ENCODE measurements around the gene DEFB113.

The DEFB113 gene

GRCh38 chr6:49939993-49940498, 29.4 kb downstream of the DEFB113 start:
- no peak for DNase-seq (ENCODE audit: low read depth)
- no peak for TF ChIP-seq POLR2A (IDR thresholded peaks at IDR 0.05; ENCODE audit: extremely low read depth, insufficient read length)
- TF ChIP-seq MYC (IDR thresholded peaks at IDR 0.05; ENCODE audit: low read depth, low read length), result no peak
- TF ChIP-seq, protein P1, sequence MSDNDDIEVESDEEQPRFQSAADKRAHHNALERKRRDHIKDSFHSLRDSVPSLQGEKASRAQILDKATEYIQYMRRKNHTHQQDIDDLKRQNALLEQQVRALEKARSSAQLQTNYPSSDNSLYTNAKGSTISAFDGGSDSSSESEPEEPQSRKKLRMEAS (IDR thresholded peaks at IDR 0.05; ENCODE audit: low read depth, low read length), result no peak
- no peak for TF ChIP-seq CTCF (IDR thresholded peaks at IDR 0.05; ENCODE audit: low read depth, low read length)
- no peak overlapping the region for H3K4me3 ChIP-seq (ENCODE audit: low read depth, low read length)

GRCh38 chr6:49937811-49938210, 31.6 kb downstream of the DEFB113 start:
- TF ChIP-seq MYC (IDR thresholded peaks at IDR 0.05; ENCODE audit: low read depth, low read length), result no peak
- TF ChIP-seq POLR2A (IDR thresholded peaks at IDR 0.05; ENCODE audit: extremely low read depth, insufficient read length), result no peak
- TF ChIP-seq CTCF (IDR thresholded peaks at IDR 0.05; ENCODE audit: low read depth, low read length), result no peak
- TF ChIP-seq, protein P1 (IDR thresholded peaks at IDR 0.05; ENCODE audit: low read depth, low read length), result no peak
- no peak overlapping the region for H3K4me3 ChIP-seq (ENCODE audit: low read depth, low read length)
- no peak for DNase-seq (ENCODE audit: low read depth)

GRCh38 chr6:49937017-49937416, 32.4 kb downstream of the DEFB113 start:
- H3K4me3 ChIP-seq (ENCODE audit: low read depth, low read length), result no peak overlapping the region
- DNase-seq (ENCODE audit: low read depth), result no peak
- TF ChIP-seq, protein P1 (IDR thresholded peaks at IDR 0.05; ENCODE audit: low read depth, low read length), result no peak
- TF ChIP-seq MYC (IDR thresholded peaks at IDR 0.05; ENCODE audit: low read depth, low read length) (no peak), CTCF (IDR thresholded peaks at IDR 0.05; ENCODE audit: low read depth, low read length) (no peak), POLR2A (IDR thresholded peaks at IDR 0.05; ENCODE audit: extremely low read depth, insufficient read length) (no peak)

- DNase-seq (ENCODE audit: low read depth), result no peak
- H3K4me3 ChIP-seq (ENCODE audit: low read depth, low read length), result no peak overlapping the region
- TF ChIP-seq MYC (IDR thresholded peaks at IDR 0.05; ENCODE audit: low read depth, low read length) (no peak), CTCF (IDR thresholded peaks at IDR 0.05; ENCODE audit: low read depth, low read length) (no peak), POLR2A (IDR thresholded peaks at IDR 0.05; ENCODE audit: extremely low read depth, insufficient read length) (no peak)
- TF ChIP-seq, protein P1 (IDR thresholded peaks at IDR 0.05; ENCODE audit: low read depth, low read length), result no peak
These were observed 34.0 kb downstream of the DEFB113 start for GRCh38 chr6:49935387-49935786.

DNA sequence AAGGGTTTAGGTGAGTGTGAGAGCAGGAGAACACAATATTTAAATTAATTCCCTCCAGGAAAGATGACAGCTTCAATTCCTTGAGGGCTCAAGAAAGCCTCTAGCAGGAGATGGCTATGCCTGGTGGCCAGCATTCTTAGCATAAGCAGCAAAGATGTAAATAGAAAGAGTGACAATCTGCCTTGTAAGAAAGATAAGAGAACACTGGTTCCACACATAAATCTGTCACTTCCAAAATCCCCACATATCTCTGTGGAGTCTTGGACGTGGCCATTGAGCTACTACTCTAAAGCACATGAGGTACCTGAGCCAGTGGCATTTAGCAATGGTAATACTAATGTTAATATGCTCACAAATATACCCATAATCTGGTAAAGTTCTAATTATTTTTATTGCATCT, 34.7 kb downstream of the DEFB113 start:
- TF ChIP-seq CTCF (IDR thresholded peaks at IDR 0.05; ENCODE audit: low read depth, low read length), result no peak
- TF ChIP-seq, protein P1 (IDR thresholded peaks at IDR 0.05; ENCODE audit: low read depth, low read length), result no peak
- no peak for TF ChIP-seq MYC (IDR thresholded peaks at IDR 0.05; ENCODE audit: low read depth, low read length)
- no peak for TF ChIP-seq POLR2A (IDR thresholded peaks at IDR 0.05; ENCODE audit: extremely low read depth, insufficient read length)
- no peak overlapping the region for H3K4me3 ChIP-seq (ENCODE audit: low read depth, low read length)
- DNase-seq (ENCODE audit: low read depth), result no peak

All from NB4 (cell line).